Measurements from ENCODE around the gene VARS2.

DNA sequence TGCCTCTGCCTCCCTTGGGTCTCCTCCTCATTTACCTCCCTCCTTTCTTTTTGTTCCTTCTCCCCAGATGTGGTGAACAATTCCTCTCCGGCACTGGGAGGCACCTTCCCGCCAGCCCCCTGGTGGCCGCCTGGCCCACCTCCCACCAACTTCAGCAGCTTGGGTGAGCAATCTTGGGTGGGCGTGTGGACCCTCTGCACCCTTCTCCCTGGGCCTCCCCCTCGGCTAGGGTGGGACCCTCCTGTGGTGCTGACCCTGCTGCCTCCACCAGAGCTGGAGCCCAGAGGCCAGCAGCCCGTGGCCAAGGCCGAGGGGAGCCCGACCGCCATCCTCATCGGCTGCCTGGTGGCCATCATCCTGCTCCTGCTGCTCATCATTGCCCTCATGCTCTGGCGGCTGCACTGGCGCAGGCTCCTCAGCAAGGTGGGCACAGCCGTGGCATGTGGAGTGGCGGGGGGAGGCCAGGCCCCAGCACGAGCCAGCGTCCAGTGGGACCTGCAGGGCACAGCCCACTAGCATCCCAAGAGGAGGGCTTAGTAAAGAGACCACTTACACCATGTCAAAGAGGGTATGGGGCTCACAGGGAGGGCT is 20.9 kb upstream of the VARS2 start:
- TF ChIP-seq EZH2 (IDR thresholded peaks at IDR 0.05; ENCODE audit: borderline replicate concordance, low read depth, low read length, severe bottlenecking), result no peak
- TF ChIP-seq, protein P1, sequence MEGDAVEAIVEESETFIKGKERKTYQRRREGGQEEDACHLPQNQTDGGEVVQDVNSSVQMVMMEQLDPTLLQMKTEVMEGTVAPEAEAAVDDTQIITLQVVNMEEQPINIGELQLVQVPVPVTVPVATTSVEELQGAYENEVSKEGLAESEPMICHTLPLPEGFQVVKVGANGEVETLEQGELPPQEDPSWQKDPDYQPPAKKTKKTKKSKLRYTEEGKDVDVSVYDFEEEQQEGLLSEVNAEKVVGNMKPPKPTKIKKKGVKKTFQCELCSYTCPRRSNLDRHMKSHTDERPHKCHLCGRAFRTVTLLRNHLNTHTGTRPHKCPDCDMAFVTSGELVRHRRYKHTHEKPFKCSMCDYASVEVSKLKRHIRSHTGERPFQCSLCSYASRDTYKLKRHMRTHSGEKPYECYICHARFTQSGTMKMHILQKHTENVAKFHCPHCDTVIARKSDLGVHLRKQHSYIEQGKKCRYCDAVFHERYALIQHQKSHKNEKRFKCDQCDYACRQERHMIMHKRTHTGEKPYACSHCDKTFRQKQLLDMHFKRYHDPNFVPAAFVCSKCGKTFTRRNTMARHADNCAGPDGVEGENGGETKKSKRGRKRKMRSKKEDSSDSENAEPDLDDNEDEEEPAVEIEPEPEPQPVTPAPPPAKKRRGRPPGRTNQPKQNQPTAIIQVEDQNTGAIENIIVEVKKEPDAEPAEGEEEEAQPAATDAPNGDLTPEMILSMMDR (IDR thresholded peaks at IDR 0.05; ENCODE audit: borderline replicate concordance, extremely low read depth, low read length, poor library complexity, severe bottlenecking), result peak; percentile 36
